Effector CD8-positive, alpha-beta T cell (primary cell): ENCODE measurements around the gene TOM1.

Experiments
- DNase-seq: peaks from one replicate; lab custom pipeline; 2025; lab: John Stamatoyannopoulos, UW
- total RNA-seq, 4 experiments: gene quantifications; one replicate each; lab custom pipeline; 2026; lab: John Stamatoyannopoulos, UW

TOM1 gene
- total RNA-seq: 39.2 to 74.6 (median 61.8) reads per million in 4 experiments

- peak; percentile 91 for DNase-seq
Measured at GRCh38 chr22:35299673-35300499, at the start of gene TOM1. Gene TOM1, plus strand, starts transcription at chr22:35299894. Its CDS starts 35 bp downstream, at chr22:35299929.

GRCh38 chr22:35250156-35250555, 49.5 kb upstream of the TOM1 start:
- no peak for DNase-seq

GRCh38 chr22:35253946-35254345, 45.7 kb upstream of the TOM1 start:
- DNase-seq: no peak

GRCh38 chr22:35257002-35257320, 42.7 kb upstream of the TOM1 start:
- no peak for DNase-seq

DNA sequence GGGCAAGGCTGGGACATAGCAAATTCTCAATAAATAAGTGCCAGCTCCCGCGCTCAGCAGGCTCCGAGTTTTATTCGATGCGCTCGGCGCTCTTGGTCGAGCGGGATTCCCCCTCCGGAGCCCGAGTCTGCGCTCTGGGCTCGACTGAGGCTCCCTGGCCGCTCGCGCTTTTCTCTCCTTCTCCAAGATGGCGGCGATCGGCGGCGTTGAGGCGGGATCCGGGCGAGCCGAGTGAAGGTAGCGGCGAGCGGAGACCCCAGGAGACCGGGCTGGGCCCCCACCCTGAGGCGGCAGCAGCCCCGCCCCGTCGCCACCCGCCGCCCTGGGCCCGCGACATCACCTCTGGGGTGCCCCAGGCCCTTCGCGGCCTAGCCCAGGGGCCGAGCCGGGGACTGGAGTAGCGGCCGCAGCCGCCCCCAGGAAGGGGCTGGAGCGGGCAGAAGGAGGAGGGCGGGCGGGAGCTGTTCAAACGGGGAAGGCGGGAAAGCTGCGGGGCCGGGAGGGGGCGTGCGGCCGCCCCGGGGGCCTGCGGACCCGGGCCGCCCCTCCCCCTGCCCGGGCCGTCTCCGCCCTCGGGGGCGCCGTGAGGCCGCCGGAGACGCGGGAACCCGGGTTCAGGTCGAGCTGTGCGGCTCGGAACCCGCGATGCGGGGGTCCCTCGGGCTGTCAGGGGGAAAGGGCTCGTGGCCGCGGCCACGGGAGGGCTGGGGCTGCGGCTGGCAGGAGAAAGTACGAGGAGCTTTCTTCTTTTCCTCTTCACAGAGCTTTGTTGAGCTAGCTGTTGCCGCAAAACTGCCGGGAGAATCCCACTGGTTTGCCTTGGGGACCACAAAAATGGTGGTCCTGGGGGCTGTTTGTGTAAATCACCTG, 42.1 kb upstream of the TOM1 start, which contains the start of gene HMGXB4:
HMGXB4 (plus strand) TSS at position 173 of the 870 bp plus-strand sequence. CDS start 4,898 bp downstream, outside the sequence.
- peak; percentile 79 for DNase-seq

- DNase-seq: no peak
Measured at GRCh38 chr22:35258191-35258988, 41.3 kb upstream of the TOM1 start.

DNA sequence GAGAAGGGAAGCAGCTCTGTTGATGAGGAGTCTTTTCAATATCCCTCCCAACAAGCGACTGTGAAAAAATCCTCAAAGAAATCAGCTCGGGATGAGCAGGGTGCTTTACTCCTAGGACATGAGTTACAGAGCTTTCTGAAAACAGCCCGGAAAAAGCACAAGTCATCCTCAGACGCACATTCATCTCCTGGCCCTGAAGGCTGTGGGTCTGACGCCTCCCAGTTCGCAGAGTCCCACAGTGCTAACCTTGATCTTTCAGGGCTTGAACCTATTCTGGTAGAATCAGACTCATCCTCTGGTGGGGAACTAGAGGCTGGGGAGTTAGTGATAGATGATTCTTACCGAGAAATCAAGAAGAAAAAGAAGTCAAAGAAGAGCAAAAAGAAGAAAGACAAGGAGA, 34.7 kb upstream of the TOM1 start:
- no peak for DNase-seq

DNA sequence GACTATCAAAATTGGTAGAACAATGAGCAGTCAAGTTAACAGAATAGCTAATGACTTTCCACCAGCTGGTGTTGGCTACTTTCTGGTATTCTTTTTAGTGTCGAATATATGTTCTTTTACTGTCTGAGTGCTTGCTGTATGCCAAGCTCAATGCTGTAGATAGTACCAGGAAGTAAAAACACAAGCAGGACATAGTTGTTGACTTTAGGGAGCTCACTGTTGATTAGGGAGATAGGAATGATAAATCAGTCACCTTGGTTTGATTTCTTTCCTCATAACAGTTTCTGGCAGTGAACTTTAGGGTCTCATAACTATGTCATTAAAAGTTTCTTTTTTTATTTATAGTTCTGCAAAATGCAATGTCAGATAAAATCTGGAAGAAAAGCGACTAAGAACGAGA, 33.4 kb upstream of the TOM1 start:
- DNase-seq: no peak

- DNase-seq: no peak
Measured at GRCh38 chr22:35269630-35270029, 30.1 kb upstream of the TOM1 start.

GRCh38 chr22:35274154-35274871, 25.4 kb upstream of the TOM1 start:
- no peak for DNase-seq

- no peak for DNase-seq
Measured at GRCh38 chr22:35275580-35275979, 24.1 kb upstream of the TOM1 start.

GRCh38 chr22:35276019-35276418, 23.7 kb upstream of the TOM1 start:
- no peak for DNase-seq

DNA sequence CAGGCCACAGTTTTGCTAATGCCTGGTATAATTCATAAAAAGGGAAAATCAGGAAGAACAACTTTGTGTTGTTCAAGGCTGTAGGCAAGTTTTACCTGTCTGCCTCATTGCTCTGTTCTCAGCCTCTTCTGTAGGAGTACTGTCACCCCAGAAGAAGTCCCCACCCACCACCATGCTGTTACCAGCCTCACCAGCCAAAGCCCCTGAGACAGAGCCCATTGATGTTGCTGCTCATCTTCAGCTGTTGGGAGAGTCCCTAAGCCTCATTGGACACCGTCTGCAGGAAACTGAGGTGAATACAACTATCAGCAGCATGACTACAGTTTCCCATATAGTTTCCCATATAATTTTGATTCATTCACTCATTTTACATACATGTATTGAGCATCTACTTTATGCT, 11.6 kb upstream of the TOM1 start:
- no peak for DNase-seq

GRCh38 chr22:35292786-35293185, 6.9 kb upstream of the TOM1 start:
- no peak for DNase-seq

DNA sequence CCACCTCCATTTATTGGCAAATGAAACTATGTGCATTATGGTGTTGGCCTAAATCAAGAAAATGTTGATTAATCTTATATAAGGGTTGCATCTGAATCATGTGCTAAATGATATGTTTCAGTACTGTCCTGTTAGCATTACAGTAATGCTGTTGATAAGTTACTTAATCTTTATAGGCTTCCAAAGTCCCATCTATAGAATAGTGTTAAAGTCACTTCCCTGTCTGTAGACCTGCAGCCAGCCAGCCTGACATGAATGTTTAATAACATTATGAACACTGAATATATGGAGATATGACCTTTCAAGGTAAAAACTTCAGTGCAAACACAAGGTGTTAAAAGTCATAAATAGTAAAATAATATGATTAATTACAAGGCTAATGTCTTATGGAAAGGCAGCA, 3.6 kb upstream of the TOM1 start:
- no peak for DNase-seq

DNA sequence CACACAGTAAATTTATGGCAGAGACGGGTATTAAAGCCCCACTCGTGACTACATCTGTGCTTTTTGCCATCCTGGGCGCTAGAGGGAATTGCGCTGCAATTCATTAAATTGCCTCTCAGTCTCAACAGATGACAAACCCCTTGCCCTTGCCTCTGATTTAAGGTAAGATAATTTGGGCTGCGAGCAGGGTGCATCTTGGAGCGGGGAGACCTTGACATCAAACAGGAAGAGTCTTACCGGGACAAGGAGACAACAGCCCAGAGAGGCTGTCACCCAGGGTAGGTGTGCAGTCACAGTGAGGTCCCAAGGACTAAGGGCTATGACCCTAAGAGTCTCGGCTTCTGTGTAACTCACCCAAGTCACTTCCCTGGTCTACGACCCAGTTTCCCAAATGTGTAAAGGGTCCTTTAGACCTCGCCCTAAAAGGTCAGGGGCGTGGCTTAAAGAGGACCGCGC, 449 bp upstream of the TOM1 start:
- peak; percentile 52 for DNase-seq

GRCh38 chr22:35301372-35301874, 1.7 kb downstream of the TOM1 start:
- no peak for DNase-seq

GRCh38 chr22:35303029-35303624, 3.4 kb downstream of the TOM1 start:
- DNase-seq: no peak

DNA sequence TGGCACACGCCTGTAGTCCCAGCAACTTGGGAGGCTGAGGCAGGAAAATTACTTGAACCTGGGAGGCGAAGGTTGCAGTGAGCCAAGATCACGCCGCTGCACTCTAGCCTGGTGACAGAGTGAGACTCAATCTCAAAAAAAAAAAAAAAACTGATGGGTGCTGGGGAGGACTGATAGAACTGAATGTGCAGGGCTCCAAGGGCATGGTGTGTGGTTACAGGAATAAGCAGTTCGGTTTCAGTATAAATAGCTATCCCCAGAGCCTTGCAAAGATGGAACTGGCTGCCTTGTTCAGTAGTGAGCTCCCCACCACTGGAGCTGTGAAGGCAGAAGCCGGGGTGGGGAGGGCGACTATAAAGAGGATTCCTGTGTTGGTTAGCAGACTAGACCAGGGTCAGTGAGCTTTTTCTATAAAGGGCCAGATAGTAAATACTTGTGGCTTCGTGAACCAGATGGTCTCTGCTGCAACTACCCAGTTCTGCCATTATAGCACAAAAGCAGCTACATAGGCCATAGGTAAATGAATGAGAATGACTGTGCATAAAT, 5.9 kb downstream of the TOM1 start:
- no peak for DNase-seq

DNA sequence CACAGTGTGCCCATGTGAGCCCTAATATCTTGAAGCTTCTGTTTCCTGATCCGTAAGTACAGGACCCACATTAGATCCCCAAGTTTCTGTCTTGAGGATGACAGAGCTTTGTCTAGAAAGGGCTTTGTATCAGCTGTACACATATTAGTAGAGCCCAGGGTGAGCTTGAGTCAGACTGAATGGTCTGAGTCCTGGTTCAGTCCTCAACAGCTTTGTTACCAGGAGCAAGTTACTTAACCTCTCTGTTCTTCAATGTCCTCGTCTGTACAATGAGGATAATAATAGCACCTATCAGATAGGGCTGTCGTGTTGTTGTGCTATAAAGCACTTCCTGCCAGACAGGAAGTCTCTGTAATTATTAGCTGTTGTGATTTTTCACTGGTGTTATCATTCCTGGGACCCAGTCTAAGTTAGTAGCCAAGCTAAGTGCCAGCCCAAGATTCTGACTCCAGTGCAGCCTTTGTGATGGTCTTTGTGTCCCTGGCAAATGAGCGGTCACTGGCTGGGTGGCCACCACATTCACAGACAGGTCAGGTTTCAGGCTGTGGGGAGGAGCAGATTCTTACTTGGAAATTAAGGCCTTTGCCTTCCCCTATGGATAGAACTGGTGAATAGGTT, 6.8 kb downstream of the TOM1 start:
- DNase-seq: no peak
